ENCODE measurements around the gene COMMD8. TPM values are rescaled to one million over a fixed set of nuclear protein-coding genes. Genes with fewer than 3 reads are reported as not detected.

COMMD8 gene
- total RNA-seq, 2 donors from 2014 or later, result 7.5 to 18.4 TPM

DNA sequence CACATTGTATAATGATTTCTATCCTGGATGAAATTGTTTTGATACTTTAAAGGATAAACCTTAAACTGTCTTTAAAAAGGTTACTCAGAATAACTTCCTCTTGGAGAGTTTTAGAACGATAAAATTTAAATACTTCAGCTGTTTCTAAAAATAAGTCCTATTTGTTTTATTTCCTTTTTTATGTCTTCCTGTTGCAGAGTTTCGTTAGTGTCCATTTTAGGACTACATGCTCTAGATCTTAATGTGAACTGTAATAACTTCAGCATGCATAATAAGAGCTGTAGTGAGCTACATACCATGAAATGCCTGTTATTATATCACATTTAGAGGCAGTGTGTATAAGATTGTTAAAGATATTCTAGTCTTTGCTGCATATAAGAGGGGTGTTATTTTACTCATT, 36.2 kb upstream of the COMMD8 start:
- Histone ChIP-seq H3K4me3 (peak overlapping the region; percentile 25), H3K27ac (peak overlapping the region; percentile 53 to 73), H3K4me1 (ENCODE audit: control insufficient read depth in 1 of 2, low read depth in 2 of 2) (peaks cover 29 to 60% of the 10 kb centered on the region in 2 donors), H3K36me3 (no peaks in the 10 kb centered on the region), H3K27me3 (replicated peaks; ENCODE audit: insufficient read depth) (no peaks in the 10 kb centered on the region), H3K9me3 (no peaks in the 10 kb centered on the region)
- ATAC-seq (ENCODE audit: insufficient number of reproducible peaks, low FRiP score, low read depth), result no peak
- TF ChIP-seq CTCF (IDR thresholded peaks at IDR 0.05), result no peak
- no peak for DNase-seq (ENCODE audit: low spot score)

DNA sequence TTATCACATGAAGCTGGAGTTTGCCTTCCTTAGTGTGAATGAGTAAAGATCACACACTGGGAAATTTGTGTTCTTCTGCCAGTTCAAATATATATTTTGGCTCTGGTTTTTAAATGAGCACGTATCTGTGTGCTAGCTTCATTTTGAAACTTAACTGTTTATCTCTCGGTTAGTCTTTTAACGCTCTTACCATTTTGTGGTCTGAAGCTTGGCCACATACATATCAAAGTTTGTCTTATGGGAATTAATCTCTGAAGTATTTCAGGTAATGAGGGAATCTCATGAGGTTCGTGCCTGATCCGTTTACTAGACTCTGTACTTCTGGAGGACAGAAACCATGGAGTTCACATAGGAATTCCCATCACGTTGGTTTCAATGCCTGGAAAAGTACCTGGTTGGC, 35.4 kb upstream of the COMMD8 start:
- Histone ChIP-seq H3K4me3 (peak overlapping the region; percentile 25), H3K9me3 (no peaks in the 10 kb centered on the region), H3K27me3 (replicated peaks; ENCODE audit: insufficient read depth) (no peaks in the 10 kb centered on the region), H3K4me1 (ENCODE audit: control insufficient read depth in 1 of 2, low read depth in 2 of 2) (peaks cover 31 to 67% of the 10 kb centered on the region in 2 donors), H3K36me3 (no peaks in the 10 kb centered on the region), H3K27ac (peak overlapping the region; percentile 53 to 73)
- DNase-seq (ENCODE audit: low spot score) (no peak), ATAC-seq (ENCODE audit: insufficient number of reproducible peaks, low FRiP score, low read depth) (no peak)
- TF ChIP-seq CTCF (IDR thresholded peaks at IDR 0.05), result no peak

DNA sequence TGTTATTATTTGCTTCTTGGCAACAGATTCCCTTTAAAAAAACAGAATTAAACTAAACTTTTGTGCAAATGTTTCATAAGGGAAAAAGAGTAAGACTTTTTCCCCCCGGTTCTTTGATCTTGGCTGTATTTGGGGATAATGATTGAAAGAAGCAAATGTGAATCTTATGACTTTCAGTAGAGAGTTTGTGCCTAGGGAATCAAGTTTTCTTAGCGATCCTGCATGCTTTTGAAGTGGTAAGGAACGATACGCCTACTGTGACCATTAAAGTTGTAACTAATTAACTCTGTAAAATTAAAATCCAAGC, 30.6 kb upstream of the COMMD8 start:
- Histone ChIP-seq H3K4me3 (peak overlapping the region; percentile 33), H3K36me3 (no peaks in the 10 kb centered on the region), H3K9me3 (no peaks in the 10 kb centered on the region), H3K4me1 (ENCODE audit: control insufficient read depth in 1 of 2, low read depth in 2 of 2) (peaks cover 43 to 88% of the 10 kb centered on the region in 2 donors), H3K27me3 (replicated peaks; ENCODE audit: insufficient read depth) (no peaks in the 10 kb centered on the region), H3K27ac (peak overlapping the region; percentile 20 to 56)
- ATAC-seq (ENCODE audit: insufficient number of reproducible peaks, low FRiP score, low read depth), result no peak
- no peak for TF ChIP-seq CTCF (IDR thresholded peaks at IDR 0.05)
- no peak for DNase-seq (ENCODE audit: low spot score)

GRCh38 chr4:47493238-47494123, 30.0 kb upstream of the COMMD8 start:
- Histone ChIP-seq H3K4me1 (ENCODE audit: control insufficient read depth in 1 of 2, low read depth in 2 of 2) (peaks cover 42 to 85% of the 10 kb centered on the region in 2 donors), H3K9me3 (no peaks in the 10 kb centered on the region), H3K36me3 (no peaks in the 10 kb centered on the region), H3K27ac (peak overlapping the region; percentile 20 to 56), H3K27me3 (replicated peaks; ENCODE audit: insufficient read depth) (no peaks in the 10 kb centered on the region), H3K4me3 (peak overlapping the region; percentile 33)
- ATAC-seq (ENCODE audit: insufficient number of reproducible peaks, low FRiP score, low read depth), result no peak
- DNase-seq (ENCODE audit: low spot score), result no peak
- TF ChIP-seq CTCF (IDR thresholded peaks at IDR 0.05), result no peak

GRCh38 chr4:47490550-47490949, 27.0 kb upstream of the COMMD8 start:
- Histone ChIP-seq H3K36me3 (no peaks in the 10 kb centered on the region), H3K27ac (peak overlapping the region in 1 of 2 donors; percentile 41), H3K27me3 (replicated peaks; ENCODE audit: insufficient read depth) (no peaks in the 10 kb centered on the region), H3K4me3 (peak overlapping the region; percentile 29), H3K4me1 (ENCODE audit: control insufficient read depth in 1 of 2, low read depth in 2 of 2) (peaks cover 40 to 70% of the 10 kb centered on the region in 2 donors), H3K9me3 (no peaks in the 10 kb centered on the region)
- no peak for DNase-seq (ENCODE audit: low spot score)
- peak; percentile 20 for TF ChIP-seq CTCF (IDR thresholded peaks at IDR 0.05)
- ATAC-seq (ENCODE audit: insufficient number of reproducible peaks, low FRiP score, low read depth), result peak; percentile 56
